Measurements from ENCODE around the gene RAET1L. TPM values are rescaled to one million over a fixed set of nuclear protein-coding genes. Genes with fewer than 3 reads are reported as not detected.
"Not testable (repeated sequence)": the region's sequence is repeated elsewhere in the genome, so short reads cannot be mapped to it uniquely, and the experiment has no call there.

RAET1L gene
- total and polyA plus RNA-seq, 2 donors (not counting 1 experiment from before 2014, with no cell fraction given) = not detected

DNA sequence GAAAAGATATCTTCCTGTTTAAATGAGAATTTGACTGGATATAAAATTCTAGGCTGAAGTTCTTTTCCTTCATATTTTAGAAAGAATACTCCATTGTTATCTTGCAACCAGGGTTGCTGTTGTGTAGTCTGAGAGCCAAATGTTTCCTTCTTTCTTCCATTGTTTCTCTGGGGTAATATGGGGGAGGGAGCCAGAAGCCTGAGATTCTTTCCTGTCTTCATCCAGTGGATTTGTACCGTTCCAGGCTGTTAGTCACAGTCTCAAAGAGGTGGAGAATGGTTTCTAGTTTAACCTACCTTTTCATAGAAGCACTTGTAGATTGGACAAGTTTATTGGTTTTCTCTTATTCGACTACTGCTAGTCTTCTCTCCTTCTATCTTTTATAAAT, 49.7 kb upstream of the RAET1L start:
- Histone ChIP-seq H3K9me3 (ENCODE audit: control extremely low read depth in 1 of 3, control insufficient read depth in 2 of 3, insufficient read depth in 1 of 3, low read length in 2 of 3) (no peaks in the 10 kb centered on the region), H4K20me1 (ENCODE audit: control insufficient read depth, insufficient read depth, low read length, poor library complexity, severe bottlenecking) (no peaks in the 10 kb centered on the region), H3K4me1 (ENCODE audit: control insufficient read depth in 2 of 2, insufficient read depth in 2 of 2, low read length in 2 of 2) (peaks cover 0 to 2% of the 10 kb centered on the region in 2 donors), H3K4me2 (replicated peaks; ENCODE audit: low read depth, low read length, poor library complexity, severe bottlenecking) (no peak overlapping the region), H3K4me3 (ENCODE audit: control extremely low read depth in 1 of 5, extremely low read depth in 1 of 5, insufficient read depth in 1 of 5, low read depth in 2 of 5, low read length in 4 of 5) (no peak overlapping the region), H3K27ac (ENCODE audit: low read length in 2 of 2) (no peak overlapping the region), H3K9ac (ENCODE audit: low read length) (no peak overlapping the region), H3K79me2 (ENCODE audit: control insufficient read depth, insufficient read depth, low read length) (no peaks in the 10 kb centered on the region), H3K27me3 (replicated peaks in 1 of 4; ENCODE audit: control extremely low read depth in 1 of 4, control insufficient read depth in 3 of 4, insufficient read depth in 4 of 4, low read length in 3 of 4) (peaks cover 0 to 18% (median 11%) of the 10 kb centered on the region in 4 experiments), H3K36me3 (replicated peaks in 1 of 2; ENCODE audit: control extremely low read depth in 1 of 2, control insufficient read depth in 1 of 2, extremely low read depth in 1 of 2, insufficient read depth in 2 of 2, low read length in 1 of 2) (no peaks in the 10 kb centered on the region), H2AFZ (ENCODE audit: insufficient read depth, low read depth, low read length, poor library complexity, severe bottlenecking) (no peak overlapping the region)
- ATAC-seq (ENCODE audit: low read depth) = no peak
- H3K9me3 Mint-ChIP-seq (ENCODE audit: insufficient read depth) = no peaks in the 10 kb centered on the region
- H3K27me3 Mint-ChIP-seq = peaks cover 30% of the 10 kb centered on the region
- TF ChIP-seq, protein P1, sequence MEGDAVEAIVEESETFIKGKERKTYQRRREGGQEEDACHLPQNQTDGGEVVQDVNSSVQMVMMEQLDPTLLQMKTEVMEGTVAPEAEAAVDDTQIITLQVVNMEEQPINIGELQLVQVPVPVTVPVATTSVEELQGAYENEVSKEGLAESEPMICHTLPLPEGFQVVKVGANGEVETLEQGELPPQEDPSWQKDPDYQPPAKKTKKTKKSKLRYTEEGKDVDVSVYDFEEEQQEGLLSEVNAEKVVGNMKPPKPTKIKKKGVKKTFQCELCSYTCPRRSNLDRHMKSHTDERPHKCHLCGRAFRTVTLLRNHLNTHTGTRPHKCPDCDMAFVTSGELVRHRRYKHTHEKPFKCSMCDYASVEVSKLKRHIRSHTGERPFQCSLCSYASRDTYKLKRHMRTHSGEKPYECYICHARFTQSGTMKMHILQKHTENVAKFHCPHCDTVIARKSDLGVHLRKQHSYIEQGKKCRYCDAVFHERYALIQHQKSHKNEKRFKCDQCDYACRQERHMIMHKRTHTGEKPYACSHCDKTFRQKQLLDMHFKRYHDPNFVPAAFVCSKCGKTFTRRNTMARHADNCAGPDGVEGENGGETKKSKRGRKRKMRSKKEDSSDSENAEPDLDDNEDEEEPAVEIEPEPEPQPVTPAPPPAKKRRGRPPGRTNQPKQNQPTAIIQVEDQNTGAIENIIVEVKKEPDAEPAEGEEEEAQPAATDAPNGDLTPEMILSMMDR (IDR thresholded peaks at IDR 0.05) = no peak
- TF ChIP-seq EZH2 (IDR thresholded peaks at IDR 0.05; ENCODE audit: borderline replicate concordance, insufficient read depth, low read depth, low read length, poor library complexity, severe bottlenecking) = no peak
- H3K4me3 Mint-ChIP-seq = no peak overlapping the region
- H3K27ac Mint-ChIP-seq = no peak overlapping the region
- DNase-seq = no peak
- POLR2A ChIA-PET = no interaction called here
- intact Hi-C loops (cut with micrococcal nuclease) = loop anchor here (10.0 kb wide), 1 partner anchor 1250 kb away; no protein-coding TSS in a partner anchor
- CTCF ChIA-PET = interaction anchor here (1.2 to 7.1 kb wide), 2 partner anchors 260 to 320 kb away, joined by 3 to 71 read pairs; no protein-coding TSS in a partner anchor
- WGBS (ENCODE audit: insufficient coverage) = no CpG with 5 or more reads among the region's 2 CpGs
- H3K4me1 Mint-ChIP-seq = peaks cover 11% of the 10 kb centered on the region

DNA sequence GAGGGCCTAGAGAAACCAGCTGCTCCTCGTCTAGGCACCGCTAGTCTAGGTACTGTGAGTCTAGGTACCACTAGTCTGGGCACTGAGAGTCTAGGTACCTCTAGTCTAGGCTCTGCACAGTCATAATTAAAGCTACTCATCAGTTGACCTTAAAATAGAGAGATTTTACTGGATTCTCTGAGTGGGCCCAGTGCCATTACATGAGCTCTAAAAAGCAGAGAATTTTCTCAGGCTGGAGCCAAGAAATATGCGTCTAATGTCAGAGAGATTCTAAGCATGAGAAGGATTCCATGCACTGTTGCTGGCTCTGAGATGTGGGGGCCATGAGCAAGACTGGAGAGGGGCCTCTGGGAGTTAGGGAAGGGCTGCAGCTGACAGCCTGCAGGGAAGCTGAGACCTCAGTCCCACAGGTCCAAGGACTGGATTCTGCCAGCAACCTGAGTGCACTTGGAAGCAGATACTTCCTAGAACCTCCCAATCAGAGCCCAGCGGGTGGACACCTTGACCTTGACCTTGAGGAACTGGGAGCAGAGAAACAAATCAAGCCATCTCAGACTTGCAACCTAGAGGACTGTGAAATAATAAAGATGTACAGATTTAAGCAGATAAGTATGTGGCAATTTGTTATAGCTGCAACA, 49.2 kb upstream of the RAET1L start:
- intact Hi-C loops (cut with micrococcal nuclease) = loop anchor here (10.0 kb wide), 1 partner anchor 1250 kb away; no protein-coding TSS in a partner anchor
- H3K27ac ChIP-seq (ENCODE audit: low read length in 2 of 2); H3K9me3 ChIP-seq (ENCODE audit: control extremely low read depth in 1 of 3, control insufficient read depth in 2 of 3, insufficient read depth in 1 of 3, low read length in 2 of 3); H3K4me2 ChIP-seq (replicated peaks; ENCODE audit: low read depth, low read length, poor library complexity, severe bottlenecking); H3K9ac ChIP-seq (ENCODE audit: low read length); H3K36me3 ChIP-seq (replicated peaks in 1 of 2; ENCODE audit: control extremely low read depth in 1 of 2, control insufficient read depth in 1 of 2, extremely low read depth in 1 of 2, insufficient read depth in 2 of 2, low read length in 1 of 2); H4K20me1 ChIP-seq (ENCODE audit: control insufficient read depth, insufficient read depth, low read length, poor library complexity, severe bottlenecking); H3K4me1 ChIP-seq (ENCODE audit: control insufficient read depth in 2 of 2, insufficient read depth in 2 of 2, low read length in 2 of 2); DNase-seq; H3K27ac Mint-ChIP-seq; H3K9me3 Mint-ChIP-seq (ENCODE audit: insufficient read depth); H3K4me3 ChIP-seq (ENCODE audit: control extremely low read depth in 1 of 5, extremely low read depth in 1 of 5, insufficient read depth in 1 of 5, low read depth in 2 of 5, low read length in 4 of 5); H3K4me3 Mint-ChIP-seq; H2AFZ ChIP-seq (ENCODE audit: insufficient read depth, low read depth, low read length, poor library complexity, severe bottlenecking); POLR2A ChIA-PET; ATAC-seq (ENCODE audit: low read depth); H3K79me2 ChIP-seq (ENCODE audit: control insufficient read depth, insufficient read depth, low read length): not testable (repeated sequence)
- H3K27me3 ChIP-seq (replicated peaks in 1 of 4; ENCODE audit: control extremely low read depth in 1 of 4, control insufficient read depth in 3 of 4, insufficient read depth in 4 of 4, low read length in 3 of 4) = peaks cover 0 to 18% (median 11%) of the 10 kb centered on the region in 4 experiments
- Mint-ChIP-seq H3K4me1 (peaks cover 15% of the 10 kb centered on the region), H3K27me3 (peaks cover 26% of the 10 kb centered on the region)
- CTCF ChIA-PET = interaction anchor here (1.1 to 1.9 kb wide), 3 partner anchors 11 to 1250 kb away, joined by 3 to 5 read pairs (median 3); no protein-coding TSS in a partner anchor
- 100% methylated on average over 2 of the region's 4 CpGs for WGBS (ENCODE audit: insufficient coverage)

Measured in B cell (primary cell).